Measurements from ENCODE around the gene MEAF6.
A peak's percentile ranks its signal among the peaks of the same experiment; 100 is the strongest.
"Not testable (repeated sequence)": the region's sequence is repeated elsewhere in the genome, so short reads cannot be mapped to it uniquely, and the experiment has no call there.

MEAF6 gene

DNA sequence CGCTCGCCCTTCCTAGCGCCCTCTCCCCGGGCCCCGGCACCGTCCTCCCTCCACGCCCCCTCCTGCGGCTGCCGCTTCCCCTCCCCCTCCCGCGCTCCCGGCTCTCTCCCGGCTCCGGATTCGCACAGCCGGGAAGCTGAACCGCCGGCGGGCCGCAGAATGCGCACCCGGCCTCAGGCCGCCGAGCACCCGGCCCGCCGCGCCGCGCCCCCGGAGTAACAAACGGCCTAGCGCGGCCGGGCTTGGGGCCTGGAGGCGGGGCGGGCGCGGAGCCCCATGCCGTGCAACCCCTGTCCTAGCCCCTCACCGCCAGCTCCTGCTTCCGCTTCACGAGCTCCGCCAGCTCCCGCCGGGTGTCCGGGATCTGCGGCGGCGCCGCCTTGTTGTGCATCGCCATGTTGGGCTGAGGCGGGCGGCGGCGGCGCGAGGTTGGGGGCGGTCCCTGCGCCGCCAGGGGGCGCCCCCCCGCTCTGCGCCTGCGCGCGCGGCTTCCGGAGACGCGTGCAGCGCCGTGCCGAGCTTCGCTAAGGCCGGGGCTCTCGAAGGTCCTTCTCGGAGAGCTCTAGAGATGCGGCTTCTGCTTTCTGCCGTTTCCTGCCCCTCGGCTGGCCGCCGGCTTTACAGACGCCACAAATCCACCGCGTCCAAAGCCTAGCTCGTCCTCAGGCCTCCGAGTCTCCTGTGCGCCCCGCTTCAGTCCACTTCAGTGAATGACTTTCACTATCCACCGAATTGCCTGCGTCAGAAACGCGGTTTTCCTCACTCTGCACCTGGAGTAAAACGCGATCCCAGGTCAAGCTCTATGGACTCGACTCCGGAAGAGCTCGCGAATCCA lies at the start of gene MEAF6:
Gene MEAF6, minus strand, starts transcription at position 417 of the 835 bp plus-strand sequence. Its CDS starts 20 bp downstream, at position 397.
- FAIRE-seq, result no peak

DNA sequence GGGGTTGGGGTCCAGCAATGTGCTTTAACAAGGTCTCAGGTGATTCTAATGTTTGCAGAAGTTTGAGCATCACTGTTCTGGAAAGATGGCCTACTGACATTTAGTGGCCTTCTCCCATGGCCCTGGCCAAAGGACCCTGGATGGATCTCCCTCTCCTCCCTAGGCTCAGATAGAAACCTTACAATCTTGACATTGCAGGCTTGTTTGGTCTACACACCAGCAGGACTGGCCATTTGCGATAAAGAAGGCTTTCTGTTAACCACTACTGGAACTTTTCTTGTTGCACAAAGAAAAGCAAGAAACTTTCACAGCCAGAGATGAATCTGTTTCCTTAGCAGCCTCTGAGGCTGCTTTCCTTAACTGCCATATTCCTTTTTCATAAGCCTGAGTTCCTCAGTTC lies 48.4 kb upstream of the MEAF6 start:
- no peak for FAIRE-seq

DNA sequence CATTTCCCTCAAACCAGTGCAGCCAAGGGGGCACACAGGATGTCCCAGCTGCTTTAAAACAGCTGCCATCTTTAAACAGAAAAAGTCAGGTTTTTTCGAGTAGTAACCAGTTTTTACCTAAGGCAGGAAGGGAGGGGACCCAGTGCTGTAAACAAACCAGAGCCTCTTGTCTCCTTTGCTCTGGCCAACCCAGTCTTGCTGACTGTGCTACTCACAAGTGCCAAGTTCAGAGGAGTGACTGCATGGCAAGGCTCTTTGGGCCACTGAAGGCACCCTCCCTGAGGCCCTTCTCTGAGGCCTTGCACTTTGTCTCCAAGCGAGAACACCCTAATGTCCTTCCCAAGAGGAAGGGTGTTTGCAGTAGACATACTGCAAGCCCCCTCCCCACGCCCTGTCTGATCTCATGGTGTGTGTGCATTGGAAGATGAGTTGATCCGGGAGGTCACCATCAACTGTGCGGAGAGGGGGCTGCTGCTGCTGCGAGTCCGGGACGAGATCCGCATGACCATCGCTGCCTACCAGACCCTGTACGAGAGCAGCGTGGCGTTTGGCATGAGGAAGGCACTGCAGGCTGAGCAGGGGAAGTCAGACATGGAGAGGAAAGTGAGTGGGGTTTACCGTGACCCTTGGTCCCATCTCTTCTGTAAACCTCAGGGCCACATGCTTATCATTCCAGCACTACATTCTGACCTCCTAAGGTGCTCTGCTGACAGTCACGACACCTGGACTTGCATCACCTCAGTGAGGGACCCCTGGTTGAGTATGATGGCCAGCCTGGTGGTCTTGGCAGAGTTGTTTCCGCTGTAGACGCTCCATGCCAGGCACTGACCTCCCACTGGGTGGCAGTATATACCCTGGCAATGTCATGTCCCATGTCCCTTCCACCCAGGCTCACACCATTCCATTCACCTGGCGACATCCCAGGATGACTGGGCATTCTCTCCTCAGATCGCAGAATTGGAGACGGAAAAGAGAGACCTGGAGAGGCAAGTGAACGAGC lies 46.9 kb upstream of the MEAF6 start:
- no peak for FAIRE-seq

DNA sequence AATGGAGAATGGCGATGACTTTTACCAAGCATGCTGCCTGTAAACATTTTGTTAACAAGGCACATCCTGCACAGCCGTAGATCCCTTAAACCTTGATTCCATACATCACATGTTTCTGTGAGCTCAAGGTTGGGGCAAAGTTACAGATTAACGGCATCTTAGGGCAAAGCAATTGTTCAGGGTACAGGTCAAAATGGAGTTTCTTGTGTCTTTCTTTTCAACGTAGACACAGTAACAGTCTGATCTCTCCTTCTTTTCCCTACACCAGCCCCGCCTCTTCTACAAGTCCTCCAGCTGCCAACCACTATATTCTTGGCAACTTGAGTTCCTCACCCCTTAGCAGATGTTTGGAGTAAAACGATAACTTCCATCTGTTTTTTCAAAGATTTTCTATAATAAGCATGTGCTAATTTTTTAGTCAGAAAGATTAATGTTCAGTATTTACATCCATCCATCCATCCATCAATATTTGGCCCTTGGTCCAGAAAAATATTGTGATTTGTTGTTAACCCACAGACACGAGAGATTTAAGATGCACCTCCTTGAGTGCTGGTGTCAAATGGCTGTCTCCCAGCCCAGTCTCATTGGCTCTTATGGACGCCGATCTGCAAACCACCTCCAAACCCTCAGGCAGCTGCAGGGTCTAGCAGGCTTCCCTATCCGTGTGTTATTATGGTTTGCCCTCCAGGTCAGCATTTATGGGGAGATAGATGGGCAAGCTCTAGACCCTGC lies 46.0 kb upstream of the MEAF6 start:
- FAIRE-seq, result no peak

DNA sequence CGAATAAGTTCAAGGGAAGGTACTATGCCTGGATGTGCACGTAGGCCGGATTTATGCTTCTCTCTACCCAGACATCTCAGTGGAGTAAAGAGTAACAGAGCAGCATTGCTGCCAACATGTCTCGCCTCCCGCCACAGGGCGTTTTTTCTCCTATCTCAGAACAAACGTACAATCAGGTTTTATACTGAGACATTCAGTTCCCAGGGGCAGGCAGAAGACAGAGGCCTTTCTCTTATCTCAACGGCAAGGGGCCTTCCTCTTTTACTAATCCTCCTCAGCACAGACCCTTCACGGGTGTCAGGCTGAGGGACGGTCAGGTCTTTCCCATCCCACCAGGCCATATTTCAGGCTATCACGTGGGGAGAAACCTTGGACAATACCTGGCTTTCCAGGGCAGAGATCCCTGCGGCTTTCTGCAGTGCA lies 45.4 kb upstream of the MEAF6 start:
- not testable (repeated sequence) for FAIRE-seq

DNA sequence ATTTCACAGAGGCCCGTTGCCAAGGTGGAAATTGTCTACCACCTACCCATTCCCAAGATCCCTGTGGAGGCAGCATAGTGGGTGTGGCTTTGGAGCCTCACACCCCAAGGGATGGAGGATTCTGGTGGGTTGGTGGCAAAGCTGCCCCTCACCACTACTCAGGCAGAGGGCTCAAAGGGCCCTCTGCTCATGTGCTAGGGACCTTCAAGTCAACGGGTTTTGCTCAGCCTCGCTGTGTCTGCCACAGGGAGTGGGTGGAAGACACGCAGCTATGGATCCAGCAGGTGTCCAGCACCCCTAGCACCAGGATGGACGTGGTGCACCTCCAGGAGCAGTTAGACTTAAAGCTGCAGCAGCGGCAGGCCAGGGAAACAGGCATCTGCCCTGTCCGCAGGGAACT lies 44.5 kb upstream of the MEAF6 start:
- FAIRE-seq, result no peak

DNA sequence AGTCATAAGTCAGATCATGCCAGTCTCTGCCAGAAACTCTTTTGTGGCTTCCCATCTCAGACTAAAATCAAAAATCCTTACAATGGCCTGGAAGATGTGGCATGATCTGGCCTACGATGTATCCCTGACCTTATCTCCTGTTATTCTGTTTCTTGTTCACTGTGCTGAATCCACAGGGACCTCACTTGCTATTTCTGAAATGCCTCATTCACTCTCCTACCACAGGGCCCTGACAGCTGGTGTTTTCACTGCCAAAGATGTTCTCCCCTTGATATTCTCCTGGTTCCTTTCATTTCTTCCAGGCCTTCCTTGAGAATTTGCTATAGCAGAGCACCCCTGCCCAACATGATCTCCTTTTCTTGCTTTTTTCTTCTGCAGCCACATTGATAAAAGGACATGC lies 43.8 kb upstream of the MEAF6 start:
- FAIRE-seq, result no peak

DNA sequence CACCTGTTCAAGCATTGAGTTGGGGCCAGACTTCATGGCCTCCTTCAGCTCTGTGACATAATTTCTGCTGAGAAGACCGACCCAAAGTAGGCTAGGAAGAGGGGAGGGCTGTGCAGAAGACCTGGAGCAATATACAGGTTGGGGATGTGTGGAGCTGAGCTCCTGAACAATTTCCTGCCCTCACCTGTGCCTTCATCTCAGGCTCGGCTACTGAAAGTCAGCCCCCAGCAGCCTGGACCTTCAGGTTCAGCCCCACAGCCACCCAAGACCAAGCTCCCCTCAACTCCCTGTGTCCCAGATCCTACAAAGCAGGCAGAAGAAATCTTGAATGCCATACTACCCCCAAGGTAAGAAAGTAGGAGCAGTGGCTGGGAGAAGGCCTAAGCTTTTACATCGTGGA lies 42.8 kb upstream of the MEAF6 start:
- no peak for FAIRE-seq

DNA sequence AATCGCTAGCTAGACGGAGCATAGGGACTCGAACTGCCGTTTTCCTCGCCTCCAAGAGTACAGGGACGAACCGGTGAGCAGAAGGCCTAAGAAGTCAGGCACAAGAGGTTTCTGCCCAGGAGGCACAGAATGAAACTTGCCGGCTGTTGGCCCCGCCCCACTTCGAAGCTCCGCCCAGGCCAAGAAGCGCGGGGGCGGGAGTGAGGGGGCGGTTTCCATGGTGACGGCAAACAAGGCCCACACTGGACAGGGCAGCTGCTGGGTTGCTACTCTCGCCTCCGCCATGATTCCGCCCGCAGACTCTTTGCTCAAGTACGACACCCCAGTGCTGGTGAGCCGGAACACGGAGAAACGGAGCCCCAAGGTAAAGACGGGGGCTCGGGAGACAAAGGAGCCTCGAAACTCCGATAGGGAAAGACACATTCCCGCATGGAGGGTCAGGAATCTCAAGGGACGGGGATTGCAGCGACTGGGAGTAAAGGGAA lies 42.2 kb upstream of the MEAF6 start, which contains the start of gene DNALI1:
Gene DNALI1, plus strand, starts transcription at position 229 of the 485 bp plus-strand sequence. Its CDS starts 55 bp downstream, at position 284.
- FAIRE-seq, result no peak

DNA sequence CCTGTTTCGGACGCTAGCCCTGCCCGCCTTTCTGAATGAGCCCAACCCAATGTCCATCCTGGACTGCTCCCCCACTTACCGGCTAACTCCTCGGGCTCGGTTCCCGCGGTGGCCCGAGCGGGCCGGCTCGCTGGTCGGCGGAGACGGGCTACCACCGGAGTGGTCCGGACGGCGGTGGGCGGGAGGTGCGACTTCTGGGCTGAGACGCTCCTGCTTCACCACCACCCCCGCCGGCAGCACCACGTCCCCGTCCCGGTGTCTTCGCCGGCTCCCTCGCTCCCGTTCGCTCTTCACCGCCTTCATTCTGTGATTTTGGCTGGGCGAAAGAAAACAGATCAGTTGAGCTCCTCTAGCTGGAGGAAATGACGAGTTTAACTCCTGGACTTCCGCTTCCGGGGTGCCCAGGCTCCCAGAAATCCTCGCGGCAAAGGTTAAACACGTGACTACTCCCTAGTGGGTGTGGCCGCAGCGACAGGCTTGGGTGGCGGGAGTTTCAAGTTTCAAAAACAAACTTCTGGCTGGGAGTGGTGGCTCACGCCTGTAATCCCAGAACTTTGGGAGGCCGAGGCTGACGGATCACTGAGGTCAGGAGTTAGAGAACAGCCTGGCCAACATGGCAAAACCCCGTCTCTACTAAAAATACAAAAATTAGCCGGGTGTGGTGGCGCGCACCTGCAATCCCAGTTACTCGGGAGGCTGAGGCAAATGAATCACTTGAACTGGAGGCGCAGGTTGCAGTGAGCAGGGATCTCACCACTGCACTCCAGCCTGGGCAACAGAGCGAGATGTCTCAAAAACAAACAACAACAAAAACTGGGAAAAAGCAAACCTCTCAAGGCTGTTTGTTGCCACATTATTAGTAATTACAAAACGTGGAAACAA lies 39.6 kb upstream of the MEAF6 start, which contains the start of gene SNIP1:
Gene SNIP1, minus strand, starts transcription at position 367 of the 882 bp plus-strand sequence. Its CDS starts 64 bp downstream, at position 303.
- peak; percentile 72 for FAIRE-seq

DNA sequence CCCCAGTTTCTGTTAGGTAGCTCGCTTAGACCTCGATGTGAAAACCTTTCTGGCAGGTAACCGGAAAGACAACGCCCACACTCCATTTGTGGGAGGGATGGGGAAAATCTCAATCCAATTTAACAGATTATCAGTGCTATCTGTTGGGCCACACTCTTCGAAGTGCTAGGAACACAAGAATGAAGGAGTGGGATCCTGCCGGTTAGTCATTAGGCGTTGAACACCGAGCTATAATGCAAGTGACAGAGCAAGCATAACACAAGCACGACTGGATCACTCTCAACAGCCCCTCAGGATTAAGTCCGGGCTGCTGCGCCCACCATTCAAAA lies 39.0 kb upstream of the MEAF6 start:
- FAIRE-seq, result no peak

- FAIRE-seq, result no peak
These were observed 34.8 kb upstream of the MEAF6 start for GRCh38 chr1:37549341-37549740.

DNA sequence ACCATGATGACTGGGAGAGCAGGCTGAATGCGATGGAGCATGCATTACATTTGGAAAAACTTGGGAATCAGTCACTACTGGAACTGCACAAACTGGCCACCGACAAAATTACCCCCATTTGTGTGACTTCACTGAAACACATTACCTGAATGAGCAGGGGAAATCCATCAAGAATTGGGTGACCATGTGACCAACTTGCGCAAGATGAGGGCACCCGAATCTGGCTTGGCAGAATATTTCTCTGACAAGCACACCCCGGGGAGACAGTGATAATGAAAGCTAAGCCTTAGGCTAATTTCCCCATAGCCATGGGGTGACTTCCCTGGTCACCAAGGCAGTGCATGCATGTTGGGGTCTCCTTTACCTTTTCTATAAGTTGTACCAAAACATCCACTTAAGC lies 30.5 kb upstream of the MEAF6 start:
- no peak for FAIRE-seq

DNA sequence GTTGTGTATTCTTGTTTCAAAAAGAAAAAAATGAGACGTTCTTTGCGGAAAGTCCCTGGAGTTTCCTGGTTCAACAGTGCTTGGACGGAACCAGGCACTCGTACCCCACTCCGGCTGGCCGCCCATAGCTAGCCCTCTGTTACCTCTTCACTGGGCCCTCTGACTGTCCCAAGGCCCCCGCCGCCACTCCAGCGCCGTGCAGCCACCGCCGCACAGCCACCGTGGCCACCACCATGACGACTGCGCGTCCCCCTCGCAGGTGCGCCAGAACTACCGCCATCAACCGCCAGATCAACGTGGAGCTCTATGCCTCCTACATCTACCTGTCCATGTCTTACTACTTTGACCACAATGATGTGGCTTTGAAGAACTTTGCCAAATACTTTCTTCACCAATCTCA lies 30.0 kb upstream of the MEAF6 start:
- no peak for FAIRE-seq

GRCh38 chr1:37540036-37540785 lies 25.6 kb upstream of the MEAF6 start:
- no peak for FAIRE-seq

DNA sequence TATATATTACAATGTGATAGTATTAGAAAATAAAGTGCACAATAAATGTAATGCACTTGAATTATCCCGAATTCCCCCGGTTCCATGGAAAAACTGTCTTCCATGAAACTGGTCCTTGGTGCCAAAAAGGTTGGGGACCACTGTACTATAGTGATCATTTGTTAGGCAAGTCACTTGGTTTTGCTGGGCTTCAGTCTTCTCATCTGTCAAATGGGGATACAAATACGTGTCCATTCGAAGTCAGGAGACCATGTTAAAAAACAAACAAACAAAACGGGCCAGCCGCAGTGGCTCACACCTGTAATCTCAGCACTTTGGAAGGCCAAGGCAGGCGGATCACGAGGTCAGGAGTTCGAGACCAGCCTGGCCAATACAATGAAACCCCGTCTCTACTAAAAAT lies 24.6 kb upstream of the MEAF6 start:
- not testable (repeated sequence) for FAIRE-seq

DNA sequence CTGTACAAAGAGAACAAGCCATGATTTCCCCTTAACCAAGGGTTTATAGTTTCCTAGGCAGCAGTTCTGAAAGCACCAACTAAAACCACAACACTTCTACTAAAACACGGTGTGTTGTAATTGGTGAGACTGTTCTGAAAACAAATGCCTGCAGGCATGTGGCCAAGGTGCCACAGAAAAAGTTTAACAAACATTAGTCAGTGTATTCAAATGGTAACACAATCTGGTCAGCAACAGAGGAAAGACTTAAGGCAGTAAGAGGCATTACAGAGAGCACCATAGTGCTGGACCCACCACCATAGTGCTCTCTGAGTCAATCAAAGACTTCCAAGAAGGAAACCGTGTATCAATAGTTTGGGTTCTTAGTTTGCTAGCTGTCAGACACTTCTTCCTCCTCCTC lies 22.8 kb upstream of the MEAF6 start:
- FAIRE-seq, result no peak

DNA sequence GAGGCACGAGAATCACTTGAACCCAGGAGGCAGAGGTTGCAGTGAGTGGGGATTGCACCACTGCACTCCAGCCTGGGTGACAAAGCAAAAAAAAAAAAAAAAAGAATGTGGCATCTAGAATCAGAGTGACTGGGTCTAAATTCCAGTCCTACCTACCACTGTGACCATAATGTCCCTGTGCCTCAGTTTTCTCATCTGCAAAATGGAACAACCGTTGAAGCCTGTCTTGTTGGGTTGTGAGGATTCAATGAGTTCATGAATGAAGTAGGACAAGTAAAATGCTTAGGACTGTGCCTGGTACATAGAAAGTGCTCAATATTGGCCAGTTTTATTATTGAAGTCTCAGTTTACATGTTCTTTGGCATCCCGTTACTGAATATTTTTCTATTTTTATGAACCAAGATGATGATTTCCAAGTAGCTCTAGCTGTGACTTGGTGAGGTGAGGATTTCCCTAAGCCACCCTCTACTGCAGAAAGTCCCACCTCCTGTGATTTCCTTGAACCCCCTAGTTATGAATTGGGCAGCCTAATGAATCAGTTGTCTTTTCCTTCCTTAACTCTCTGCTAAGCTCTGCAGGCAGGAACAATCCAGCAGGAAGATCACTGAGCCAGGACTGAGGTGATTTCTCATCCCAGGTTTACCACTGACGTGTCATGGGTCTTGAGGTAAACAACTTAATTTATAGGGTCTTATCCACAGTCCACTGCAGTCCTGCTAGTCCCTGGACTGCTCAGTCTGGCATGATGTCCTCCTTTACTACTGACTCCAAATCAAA lies 18.9 kb upstream of the MEAF6 start:
- no peak for FAIRE-seq

DNA sequence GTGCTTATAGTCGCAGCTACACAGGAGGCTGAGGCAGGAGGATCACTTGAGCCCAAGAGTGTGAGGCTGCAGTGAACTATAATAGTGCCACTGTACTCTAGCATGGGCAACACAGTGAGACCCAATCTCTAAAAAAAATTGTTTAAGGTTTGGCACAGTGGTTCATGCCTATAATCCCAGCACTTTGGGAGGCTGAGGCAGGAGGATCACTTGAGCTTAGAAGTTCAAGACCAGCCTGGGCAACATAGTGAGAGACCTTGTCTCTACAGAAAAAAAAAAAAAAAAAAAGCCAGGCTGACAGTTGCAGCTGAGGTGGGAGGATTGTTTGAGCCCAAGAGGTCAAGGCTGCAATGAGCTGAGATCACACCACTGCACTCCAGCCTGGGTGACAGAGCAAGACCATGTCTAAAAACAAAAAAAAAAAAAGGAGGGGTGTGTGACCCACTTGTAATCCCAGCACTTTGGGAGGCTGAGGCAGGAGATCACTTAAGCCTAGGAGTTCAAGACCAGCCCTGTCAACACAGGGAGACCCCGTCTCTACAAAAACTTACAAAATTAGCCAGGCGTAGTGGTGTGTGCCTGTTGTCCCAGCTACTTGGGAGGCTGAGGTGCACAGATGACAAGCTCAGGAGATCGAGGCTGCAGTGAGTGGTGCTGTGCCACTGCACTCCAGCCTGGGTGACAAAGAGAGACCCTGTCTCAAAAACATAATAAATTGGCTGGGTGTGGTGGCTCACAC lies 18.0 kb upstream of the MEAF6 start:
- FAIRE-seq, result not testable (repeated sequence)
